ENCODE data around the gene PIGR. TPM values are rescaled to one million over a fixed set of nuclear protein-coding genes. Genes with fewer than 3 reads are reported as not detected.

The PIGR gene
- polyA plus RNA-seq, 1 of the 3 experiments (the other 2 are of a cell fraction): not detected

- H3K4me2 ChIP-seq: no peak overlapping the region
- H3K79me2 ChIP-seq (ENCODE audit: insufficient read depth): no peaks in the 10 kb centered on the region
- no peaks in the 10 kb centered on the region for H4K20me1 ChIP-seq (ENCODE audit: insufficient read depth)
- TF ChIP-seq TEAD4 (IDR thresholded peaks at IDR 0.05; ENCODE audit: borderline replicate concordance, insufficient read depth) (no peak), CTCF (IDR thresholded peaks at IDR 0.05) (peak; percentile 29; the same call in 1 of the 2 replicates), ELF1 (IDR thresholded peaks at IDR 0.05) (no peak), MAX (IDR thresholded peaks at IDR 0.05; ENCODE audit: low read depth) (no peak)
- no peaks in the 10 kb centered on the region for H3K9me3 ChIP-seq
- H3K4me1 ChIP-seq (ENCODE audit: control insufficient read depth in 1 of 2, insufficient read depth in 2 of 2, low read depth in 1 of 2, low read length in 1 of 2): peaks cover 0 to 10% of the 10 kb centered on the region in 2 experiments; a peak in 1 of 4 replicates
- no peak overlapping the region for H3K27ac ChIP-seq (ENCODE audit: low read depth in 2 of 2, low read length in 1 of 2)
- peaks cover 6% of the 10 kb centered on the region; the same call in 1 of the 2 replicates for H3K27me3 ChIP-seq (ENCODE audit: insufficient read depth)
- H3K9me2 ChIP-seq: no peaks in the 10 kb centered on the region
- ChIA-PET CTCF (interaction anchor here (0.6 to 7.8 kb wide), 6 partner anchors 8 to 592 kb away, joined by 3 to 83 read pairs (median 8); no protein-coding TSS in a partner anchor), POLR2A (no interaction called here)
- WGBS (ENCODE audit: low lambda C conversion rate): 84% methylated on average over 14 of the region's 23 CpGs
- H2AFZ ChIP-seq (ENCODE audit: low read depth): no peak overlapping the region
- H3K9ac ChIP-seq: no peak overlapping the region
- H3F3A ChIP-seq (replicated peaks; ENCODE audit: insufficient read depth): no peaks in the 10 kb centered on the region
- no peaks in the 10 kb centered on the region for H3K36me3 ChIP-seq (replicated peaks in 1 of 2; ENCODE audit: control insufficient read depth in 1 of 2, insufficient read depth in 2 of 2, low read length in 1 of 2)
- DNase-seq: peak; percentile 41
- no peak overlapping the region; a peak in 1 of 4 replicates for H3K4me3 ChIP-seq (ENCODE audit: low read depth in 2 of 2, low read length in 1 of 2)
These were observed 38.8 kb downstream of the PIGR start for GRCh38 chr1:206907304-206907991.

DNA sequence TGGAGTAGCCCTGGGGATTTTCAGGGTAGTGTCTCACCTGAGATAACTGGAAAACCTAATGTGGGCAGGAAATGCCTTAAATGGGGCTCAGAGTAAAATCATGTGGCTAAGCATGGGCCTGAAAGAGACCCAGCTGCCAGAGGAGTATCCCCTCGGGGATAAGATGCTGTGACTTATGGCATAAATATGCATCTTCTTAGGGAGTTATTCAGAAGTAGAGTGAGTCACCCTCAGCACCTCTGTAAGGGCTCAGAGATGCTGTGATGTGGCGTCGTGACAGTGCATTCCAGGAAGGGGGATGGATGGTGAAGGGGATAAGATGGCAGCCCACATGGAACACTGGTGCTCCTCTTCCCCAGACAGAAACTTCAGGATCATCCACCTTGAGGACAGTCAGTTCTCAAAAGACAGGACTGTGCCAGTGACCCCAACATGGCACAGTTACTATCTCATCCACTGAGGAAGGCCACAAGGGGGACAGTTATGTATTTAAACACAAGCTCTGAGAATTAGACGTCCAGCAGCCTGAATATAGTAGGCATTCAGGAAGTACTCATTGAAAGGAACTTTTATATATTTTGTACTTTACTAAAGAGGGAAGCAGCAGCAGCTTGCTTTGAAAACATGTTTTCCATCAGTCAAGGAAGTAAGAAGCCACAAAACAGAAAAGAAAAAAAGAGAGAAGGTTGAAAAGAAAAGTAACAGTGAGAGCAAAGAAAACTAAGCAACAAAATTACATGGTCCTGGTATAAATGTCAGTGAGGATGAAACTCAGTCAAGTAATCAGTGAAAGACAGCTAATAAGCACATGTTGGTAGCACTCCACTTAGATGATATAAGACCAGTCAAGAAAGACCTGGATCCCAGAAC, 40.7 kb downstream of the PIGR start:
- H3K4me3 ChIP-seq (ENCODE audit: low read depth in 2 of 2, low read length in 1 of 2): no peak overlapping the region
- peaks cover 0 to 10% of the 10 kb centered on the region in 2 experiments; a peak in 1 of 4 replicates for H3K4me1 ChIP-seq (ENCODE audit: control insufficient read depth in 1 of 2, insufficient read depth in 2 of 2, low read depth in 1 of 2, low read length in 1 of 2)
- H3K27ac ChIP-seq (ENCODE audit: low read depth in 2 of 2, low read length in 1 of 2): no peak overlapping the region; a peak in 1 of 4 replicates
- H2AFZ ChIP-seq (ENCODE audit: low read depth): peak overlapping the region; percentile 20; the same call in 1 of the 2 replicates
- no peaks in the 10 kb centered on the region for H4K20me1 ChIP-seq (ENCODE audit: insufficient read depth)
- POLR2A ChIA-PET: no interaction called here
- no peak overlapping the region for H3K4me2 ChIP-seq
- no peaks in the 10 kb centered on the region for H3F3A ChIP-seq (replicated peaks; ENCODE audit: insufficient read depth)
- 31% methylated on average over 3 of the region's 4 CpGs for WGBS (ENCODE audit: low lambda C conversion rate)
- no peak overlapping the region for H3K9ac ChIP-seq
- H3K27me3 ChIP-seq (ENCODE audit: insufficient read depth): peaks cover 6% of the 10 kb centered on the region; the same call in 1 of the 2 replicates
- H3K36me3 ChIP-seq (replicated peaks in 1 of 2; ENCODE audit: control insufficient read depth in 1 of 2, insufficient read depth in 2 of 2, low read length in 1 of 2): no peaks in the 10 kb centered on the region
- H3K9me3 ChIP-seq: no peaks in the 10 kb centered on the region
- no peaks in the 10 kb centered on the region for H3K9me2 ChIP-seq
- DNase-seq: no peak
- CTCF ChIA-PET: interaction anchor here (0.7 to 7.8 kb wide), 6 partner anchors 9 to 415 kb away, joined by 3 to 83 read pairs (median 4); no protein-coding TSS in a partner anchor
- H3K79me2 ChIP-seq (ENCODE audit: insufficient read depth): no peaks in the 10 kb centered on the region
- TF ChIP-seq POLR2AphosphoS5 (IDR thresholded peaks at IDR 0.05; ENCODE audit: low read depth, low read length): no peak
- TF ChIP-seq TCF12 (IDR thresholded peaks at IDR 0.05): peak; percentile 62
- peak; percentile 82 for TF ChIP-seq FOSL2 (IDR thresholded peaks at IDR 0.05; ENCODE audit: borderline replicate concordance, low read depth)
- TF ChIP-seq RXRA (IDR thresholded peaks at IDR 0.05; ENCODE audit: borderline replicate concordance, low read depth): no peak
- TF ChIP-seq, protein P1, sequence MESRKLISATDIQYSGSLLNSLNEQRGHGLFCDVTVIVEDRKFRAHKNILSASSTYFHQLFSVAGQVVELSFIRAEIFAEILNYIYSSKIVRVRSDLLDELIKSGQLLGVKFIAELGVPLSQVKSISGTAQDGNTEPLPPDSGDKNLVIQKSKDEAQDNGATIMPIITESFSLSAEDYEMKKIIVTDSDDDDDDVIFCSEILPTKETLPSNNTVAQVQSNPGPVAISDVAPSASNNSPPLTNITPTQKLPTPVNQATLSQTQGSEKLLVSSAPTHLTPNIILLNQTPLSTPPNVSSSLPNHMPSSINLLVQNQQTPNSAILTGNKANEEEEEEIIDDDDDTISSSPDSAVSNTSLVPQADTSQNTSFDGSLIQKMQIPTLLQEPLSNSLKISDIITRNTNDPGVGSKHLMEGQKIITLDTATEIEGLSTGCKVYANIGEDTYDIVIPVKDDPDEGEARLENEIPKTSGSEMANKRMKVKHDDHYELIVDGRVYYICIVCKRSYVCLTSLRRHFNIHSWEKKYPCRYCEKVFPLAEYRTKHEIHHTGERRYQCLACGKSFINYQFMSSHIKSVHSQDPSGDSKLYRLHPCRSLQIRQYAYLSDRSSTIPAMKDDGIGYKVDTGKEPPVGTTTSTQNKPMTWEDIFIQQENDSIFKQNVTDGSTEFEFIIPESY (IDR thresholded peaks at IDR 0.05; ENCODE audit: borderline replicate concordance, low read depth): no peak
- TF ChIP-seq JUND (IDR thresholded peaks at IDR 0.05): peak; percentile 82
- TF ChIP-seq PBX3 (IDR thresholded peaks at IDR 0.05): peak; percentile 49
- no peak for TF ChIP-seq USF2 (IDR thresholded peaks at IDR 0.05; ENCODE audit: borderline replicate concordance, low read depth, low read length)
- TF ChIP-seq EP300 (IDR thresholded peaks at IDR 0.05; ENCODE audit: borderline replicate concordance in 1 of 2, low read depth in 1 of 2, low read length in 1 of 2): no peak
- no peak for TF ChIP-seq RAD21 (IDR thresholded peaks at IDR 0.05; ENCODE audit: low read length)
- no peak for TF ChIP-seq GATA2 (CRISPR knock-in tag; IDR thresholded peaks at IDR 0.05)
- no peak for TF ChIP-seq ELF1 (IDR thresholded peaks at IDR 0.05)
- no peak for TF ChIP-seq SIN3A (IDR thresholded peaks at IDR 0.05; ENCODE audit: borderline replicate concordance, low read depth, low read length)
- TF ChIP-seq RCOR1 (IDR thresholded peaks at IDR 0.05; ENCODE audit: low read length): no peak
- TF ChIP-seq MAX (IDR thresholded peaks at IDR 0.05; ENCODE audit: low read depth): 0 out of 2 replicates have a peak, but pooled peaks have one; percentile 32

Data from SK-N-SH (cell line).